Measurements from ENCODE around the gene STRADA.
A peak's percentile ranks its signal among the peaks of the same experiment; 100 is the strongest.

STRADA gene

DNA sequence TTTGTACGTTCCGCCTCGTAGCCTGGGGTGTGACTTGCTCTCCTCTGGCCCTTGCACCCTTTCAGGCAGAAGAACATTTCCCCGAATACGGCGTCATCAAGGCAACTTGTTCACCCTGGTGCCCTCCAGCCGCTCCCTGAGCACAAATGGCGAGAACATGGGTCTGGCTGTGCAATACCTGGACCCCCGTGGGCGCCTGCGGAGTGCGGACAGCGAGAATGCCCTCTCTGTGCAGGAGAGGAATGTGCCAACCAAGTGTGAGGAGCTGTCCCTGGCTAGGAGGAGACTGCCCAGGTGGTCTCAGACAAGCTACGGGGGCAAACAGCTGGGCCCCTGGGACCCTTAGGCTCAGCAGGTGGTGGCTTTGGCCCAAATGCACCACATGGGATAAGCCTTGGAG, 52.1 kb downstream of the STRADA start:
- H3K36me3 Mint-ChIP-seq (ENCODE audit: low read depth), result peaks cover 12% of the 10 kb centered on the region
- H3K27me3 Mint-ChIP-seq, result no peaks in the 10 kb centered on the region
- no peak overlapping the region for H3K27ac Mint-ChIP-seq
- no peak overlapping the region for H3K4me3 Mint-ChIP-seq
- peaks cover 41% of the 10 kb centered on the region for H3K4me1 Mint-ChIP-seq (ENCODE audit: low read depth)
- no peaks in the 10 kb centered on the region for H3K9me3 Mint-ChIP-seq

- H3K27ac Mint-ChIP-seq, result no peak overlapping the region
- H3K36me3 Mint-ChIP-seq (ENCODE audit: low read depth), result peaks cover 16% of the 10 kb centered on the region
- H3K4me3 Mint-ChIP-seq, result no peak overlapping the region
- H3K27me3 Mint-ChIP-seq, result no peaks in the 10 kb centered on the region
- no peaks in the 10 kb centered on the region for H3K9me3 Mint-ChIP-seq
- peaks cover 32% of the 10 kb centered on the region for H3K4me1 Mint-ChIP-seq (ENCODE audit: low read depth)
These were observed 53.1 kb downstream of the STRADA start for GRCh38 chr17:63688396-63689020.

DNA sequence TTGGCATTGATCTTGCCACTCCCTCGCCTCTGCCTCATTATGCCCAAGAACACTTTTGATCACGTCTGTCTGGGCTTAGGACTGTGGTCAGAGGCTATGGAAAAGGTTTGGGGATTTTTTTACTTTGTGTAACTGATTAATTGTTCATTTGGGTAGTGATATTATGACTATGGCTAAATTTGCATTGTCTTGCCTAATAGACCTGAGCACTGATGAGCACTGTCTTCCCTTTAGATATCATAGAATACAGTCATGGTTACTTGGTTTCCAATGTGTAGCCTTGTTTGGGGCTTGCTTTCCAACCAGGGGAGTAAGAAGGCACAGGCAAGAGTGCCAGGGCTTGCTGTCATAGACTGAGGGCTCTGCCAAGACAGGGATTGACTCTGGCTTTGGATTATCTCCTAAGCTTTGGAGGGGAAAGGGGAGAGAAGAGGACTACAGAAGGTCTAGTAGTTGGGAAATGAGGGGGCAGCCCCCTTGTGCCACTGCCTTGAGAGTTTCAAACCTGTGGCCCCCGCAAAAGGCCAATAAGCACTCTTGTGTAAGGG, 55.4 kb downstream of the STRADA start:
- Mint-ChIP-seq H3K27me3 (no peaks in the 10 kb centered on the region), H3K4me3 (no peak overlapping the region), H3K36me3 (ENCODE audit: low read depth) (peaks cover 29% of the 10 kb centered on the region), H3K9me3 (no peaks in the 10 kb centered on the region), H3K4me1 (ENCODE audit: low read depth) (peaks cover 23% of the 10 kb centered on the region), H3K27ac (peak overlapping the region; percentile 93)

DNA sequence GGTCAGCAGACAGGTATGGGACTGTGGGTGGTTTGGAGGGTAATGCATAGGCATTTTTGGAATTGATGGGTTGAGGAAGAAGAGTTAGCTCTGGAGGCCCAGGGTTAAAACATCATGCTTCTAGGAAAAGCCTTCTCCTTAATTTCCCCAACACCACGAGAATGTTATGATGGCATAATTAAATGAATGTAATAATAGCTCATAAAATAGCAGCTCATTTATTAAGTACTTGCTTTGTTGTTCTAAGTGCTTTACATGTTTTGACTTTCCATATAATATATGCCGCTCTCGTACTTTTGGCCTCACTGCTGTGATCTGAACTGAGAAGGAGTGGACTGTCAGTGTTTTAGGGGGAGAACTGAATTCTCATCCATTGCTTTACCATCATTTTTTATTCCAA, 56.0 kb downstream of the STRADA start:
- H3K4me1 Mint-ChIP-seq (ENCODE audit: low read depth), result peaks cover 23% of the 10 kb centered on the region

DNA sequence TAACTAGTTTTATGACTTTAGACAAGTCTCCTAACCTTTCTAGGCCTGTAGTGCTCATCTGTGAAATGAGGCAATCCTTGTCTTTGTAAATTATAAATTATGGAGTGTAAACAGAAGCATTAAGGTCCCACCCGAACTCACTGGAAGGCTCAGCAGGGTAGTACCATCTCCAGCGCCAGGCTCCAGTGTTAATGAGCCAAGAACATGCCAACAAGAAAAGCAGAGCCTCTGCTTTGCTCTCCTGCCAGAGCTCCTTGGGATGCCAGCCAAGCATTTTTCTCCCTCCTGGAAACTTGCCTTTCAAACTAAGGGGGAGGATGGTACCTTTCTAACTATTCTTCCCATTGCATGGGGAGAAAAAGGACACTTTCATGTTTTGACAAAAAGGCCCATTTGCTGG, 56.6 kb downstream of the STRADA start:
- Mint-ChIP-seq H3K27ac (no peak overlapping the region), H3K4me1 (ENCODE audit: low read depth) (peaks cover 23% of the 10 kb centered on the region), H3K4me3 (no peak overlapping the region), H3K36me3 (ENCODE audit: low read depth) (peaks cover 36% of the 10 kb centered on the region), H3K9me3 (no peaks in the 10 kb centered on the region), H3K27me3 (no peaks in the 10 kb centered on the region)

More for the DNA sequence above, 56.0 kb downstream of the STRADA start:
- H3K36me3 Mint-ChIP-seq (ENCODE audit: low read depth), result peaks cover 32% of the 10 kb centered on the region
- H3K27me3 Mint-ChIP-seq, result no peaks in the 10 kb centered on the region
- H3K4me3 Mint-ChIP-seq, result no peak overlapping the region
- peak overlapping the region; percentile 93 for H3K27ac Mint-ChIP-seq
- no peaks in the 10 kb centered on the region for H3K9me3 Mint-ChIP-seq

- Mint-ChIP-seq H3K27ac (no peak overlapping the region), H3K4me3 (no peak overlapping the region), H3K4me1 (ENCODE audit: low read depth) (peaks cover 13% of the 10 kb centered on the region), H3K27me3 (no peaks in the 10 kb centered on the region), H3K36me3 (ENCODE audit: low read depth) (peaks cover 37% of the 10 kb centered on the region), H3K9me3 (no peaks in the 10 kb centered on the region)
These were observed 58.6 kb downstream of the STRADA start for GRCh38 chr17:63682981-63683380.

GRCh38 chr17:63682441-63682840, 59.2 kb downstream of the STRADA start:
- H3K4me3 Mint-ChIP-seq, result no peak overlapping the region
- H3K27me3 Mint-ChIP-seq, result no peaks in the 10 kb centered on the region
- H3K4me1 Mint-ChIP-seq (ENCODE audit: low read depth), result peaks cover 12% of the 10 kb centered on the region
- H3K36me3 Mint-ChIP-seq (ENCODE audit: low read depth), result peaks cover 36% of the 10 kb centered on the region
- no peaks in the 10 kb centered on the region for H3K9me3 Mint-ChIP-seq
- no peak overlapping the region for H3K27ac Mint-ChIP-seq

DNA sequence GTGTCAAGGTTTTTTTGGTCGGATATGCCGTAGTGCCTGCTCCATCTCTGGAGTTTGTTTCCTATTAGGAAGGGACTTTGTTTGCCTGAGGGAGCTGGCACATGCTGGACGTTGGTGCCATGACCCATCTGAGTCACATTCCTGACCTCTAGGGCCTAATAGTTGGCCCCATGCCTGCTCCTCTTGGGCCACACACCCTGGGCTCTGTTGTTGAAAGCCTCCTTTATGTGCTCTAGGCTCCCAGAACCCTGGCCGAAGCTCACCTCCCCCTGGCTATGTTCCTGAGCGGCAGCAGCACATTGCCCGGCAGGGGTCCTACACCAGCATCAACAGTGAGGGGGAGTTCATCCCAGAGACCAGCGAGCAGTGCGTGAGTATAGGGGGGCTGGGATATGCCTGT, 60.1 kb downstream of the STRADA start:
- Mint-ChIP-seq H3K27me3 (no peaks in the 10 kb centered on the region), H3K36me3 (ENCODE audit: low read depth) (peaks cover 42% of the 10 kb centered on the region), H3K4me1 (ENCODE audit: low read depth) (peaks cover 9% of the 10 kb centered on the region), H3K4me3 (no peak overlapping the region), H3K9me3 (no peaks in the 10 kb centered on the region), H3K27ac (no peak overlapping the region)

GRCh38 chr17:63680700-63681099, 60.9 kb downstream of the STRADA start:
- no peak overlapping the region for H3K27ac Mint-ChIP-seq
- H3K36me3 Mint-ChIP-seq (ENCODE audit: low read depth), result peaks cover 36% of the 10 kb centered on the region
- no peak overlapping the region for H3K4me3 Mint-ChIP-seq
- H3K4me1 Mint-ChIP-seq (ENCODE audit: low read depth), result peaks cover 6% of the 10 kb centered on the region
- H3K27me3 Mint-ChIP-seq, result no peaks in the 10 kb centered on the region
- no peaks in the 10 kb centered on the region for H3K9me3 Mint-ChIP-seq

GRCh38 chr17:63679214-63679613, 62.4 kb downstream of the STRADA start:
- H3K27ac Mint-ChIP-seq, result no peak overlapping the region
- H3K4me1 Mint-ChIP-seq (ENCODE audit: low read depth), result peaks cover 6% of the 10 kb centered on the region
- no peaks in the 10 kb centered on the region for H3K27me3 Mint-ChIP-seq
- H3K4me3 Mint-ChIP-seq, result no peak overlapping the region
- H3K36me3 Mint-ChIP-seq (ENCODE audit: low read depth), result peaks cover 37% of the 10 kb centered on the region
- H3K9me3 Mint-ChIP-seq, result no peaks in the 10 kb centered on the region

DNA sequence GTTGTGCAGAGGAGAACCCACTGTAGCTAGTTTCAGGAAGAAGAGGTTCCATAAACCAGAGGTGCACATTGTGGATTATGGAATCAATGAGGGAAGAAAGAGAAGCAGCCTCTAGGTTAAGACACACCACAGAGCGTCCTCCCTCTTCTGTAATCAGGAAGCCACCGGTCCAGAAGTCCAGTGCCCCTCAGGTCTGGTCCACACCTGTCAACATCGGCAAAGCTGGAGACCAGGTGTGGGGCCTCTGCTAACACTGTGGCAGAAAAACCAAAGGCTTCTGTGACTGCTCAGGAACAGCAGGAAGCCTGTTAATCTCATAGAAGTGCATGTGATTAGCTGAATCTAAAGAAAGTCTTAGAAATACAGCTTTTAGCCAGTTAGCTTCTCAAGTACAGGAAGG, 65.0 kb downstream of the STRADA start:
- Mint-ChIP-seq H3K36me3 (ENCODE audit: low read depth) (peaks cover 22% of the 10 kb centered on the region), H3K4me3 (no peak overlapping the region), H3K27me3 (no peaks in the 10 kb centered on the region), H3K9me3 (no peaks in the 10 kb centered on the region), H3K4me1 (ENCODE audit: low read depth) (peaks cover 6% of the 10 kb centered on the region), H3K27ac (no peak overlapping the region)

GRCh38 chr17:63675607-63676546, 65.7 kb downstream of the STRADA start:
- no peaks in the 10 kb centered on the region for H3K27me3 Mint-ChIP-seq
- no peak overlapping the region for H3K27ac Mint-ChIP-seq
- H3K4me3 Mint-ChIP-seq, result no peak overlapping the region
- H3K36me3 Mint-ChIP-seq (ENCODE audit: low read depth), result peaks cover 24% of the 10 kb centered on the region
- peaks cover 6% of the 10 kb centered on the region for H3K4me1 Mint-ChIP-seq (ENCODE audit: low read depth)
- H3K9me3 Mint-ChIP-seq, result no peaks in the 10 kb centered on the region

GRCh38 chr17:63675231-63675606, 66.4 kb downstream of the STRADA start:
- H3K4me3 Mint-ChIP-seq, result no peak overlapping the region
- H3K36me3 Mint-ChIP-seq (ENCODE audit: low read depth), result peaks cover 22% of the 10 kb centered on the region
- H3K27ac Mint-ChIP-seq, result no peak overlapping the region
- H3K9me3 Mint-ChIP-seq, result no peaks in the 10 kb centered on the region
- H3K4me1 Mint-ChIP-seq (ENCODE audit: low read depth), result peaks cover 6% of the 10 kb centered on the region
- no peaks in the 10 kb centered on the region for H3K27me3 Mint-ChIP-seq

DNA sequence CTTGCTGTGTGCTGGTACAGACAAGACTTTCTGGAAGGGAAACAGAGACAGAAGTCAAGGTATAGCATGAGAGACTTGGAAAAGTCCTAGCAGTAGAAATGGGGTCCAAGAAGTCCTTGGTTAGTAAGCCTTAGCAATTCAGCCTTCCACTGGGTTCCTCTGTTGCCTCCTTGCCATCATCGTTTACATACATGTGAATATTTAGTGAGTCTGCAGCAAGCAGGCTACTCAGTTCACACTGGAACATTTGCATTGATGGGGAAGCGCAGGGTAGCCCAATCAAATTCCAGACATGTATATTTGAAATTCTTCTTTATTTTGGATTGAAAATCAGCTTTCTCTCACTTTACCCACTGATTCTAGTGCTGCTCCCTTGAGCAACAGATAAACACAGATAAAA, 68.7 kb downstream of the STRADA start:
- Mint-ChIP-seq H3K4me1 (ENCODE audit: low read depth) (peaks cover 6% of the 10 kb centered on the region), H3K9me3 (no peaks in the 10 kb centered on the region), H3K4me3 (no peak overlapping the region), H3K27ac (no peak overlapping the region), H3K36me3 (ENCODE audit: low read depth) (peaks cover 22% of the 10 kb centered on the region), H3K27me3 (no peaks in the 10 kb centered on the region)

DNA sequence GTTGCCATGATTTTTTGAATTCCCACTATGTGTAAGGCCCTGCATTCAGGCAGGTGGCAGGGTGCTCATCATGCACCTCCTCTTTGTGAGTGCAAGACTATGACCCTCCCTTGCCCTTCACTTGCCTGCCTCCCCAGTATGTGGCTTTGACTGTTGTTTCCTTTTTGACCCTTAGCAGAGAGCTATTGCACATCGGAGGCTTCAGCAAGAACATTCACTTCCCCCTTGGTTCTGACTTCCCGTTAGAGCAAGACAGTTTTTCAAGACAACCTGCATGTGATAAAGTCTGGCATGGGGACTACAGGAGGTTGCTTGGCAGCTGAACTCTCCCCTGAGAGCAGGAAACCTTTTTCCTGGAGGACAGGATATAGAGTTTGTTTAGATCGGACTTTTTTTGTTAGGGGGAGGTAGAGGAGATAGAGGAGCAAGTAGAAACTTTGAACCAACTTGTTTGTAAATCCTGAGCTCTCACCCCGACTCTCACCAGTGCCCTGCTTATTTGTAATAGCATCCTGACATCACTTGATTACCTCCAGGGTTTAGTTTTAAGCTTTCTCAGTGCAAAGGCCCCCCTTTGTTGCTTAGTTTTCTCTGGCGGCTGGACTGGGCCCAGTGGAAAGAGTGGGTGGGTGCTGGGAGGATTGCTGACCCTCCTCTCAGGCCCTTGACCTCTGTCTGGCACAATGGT, 75.9 kb downstream of the STRADA start:
- Mint-ChIP-seq H3K4me3 (no peak overlapping the region), H3K9me3 (no peaks in the 10 kb centered on the region), H3K27me3 (no peaks in the 10 kb centered on the region), H3K36me3 (ENCODE audit: low read depth) (peaks cover 19% of the 10 kb centered on the region), H3K27ac (peak overlapping the region; percentile 71), H3K4me1 (ENCODE audit: low read depth) (peaks cover 18% of the 10 kb centered on the region)

Measured in stimulated activated naive CD8-positive, alpha-beta T cell treated with anti-CD3 and anti-CD28 coated beads, Interleukin-15, Interleukin-2, amounts not matched to agents 100 ng/mL and 50 ng/mL, for 24 hours (primary cell).